CD4-positive, alpha-beta T cell treated with Interleukin-10 for 1 hour (primary cell): ENCODE results near the gene SKIC8.

Experiments
- DNase-seq: peaks from one replicate; pipeline ENCODE4 v3.0.0-alpha.2; 2020

SKIC8 gene

DNA sequence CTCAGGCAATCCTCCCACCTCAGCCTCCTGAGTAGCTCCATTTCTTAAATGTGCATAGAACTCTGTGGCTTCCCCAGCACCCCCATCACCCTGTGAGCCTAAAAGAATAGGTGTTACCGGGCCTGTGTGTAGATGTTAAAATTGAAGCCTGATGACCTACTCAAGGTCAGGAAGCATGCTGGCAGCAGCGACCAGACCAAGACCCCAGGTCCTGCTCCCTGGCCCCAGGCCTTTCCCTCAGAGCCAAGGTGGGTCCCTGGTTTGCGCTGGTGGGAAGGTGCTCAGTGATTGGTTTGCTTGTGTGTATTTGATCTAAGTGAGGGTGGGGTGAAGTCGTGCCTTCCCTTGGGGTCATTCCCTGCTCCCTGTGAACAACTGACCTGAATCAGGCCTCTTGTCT lies 22.4 kb upstream of the SKIC8 start:
- no peak for DNase-seq

GRCh38 chr15:78321041-78321570 lies 21.7 kb upstream of the SKIC8 start:
- no peak for DNase-seq

- no peak for DNase-seq
These were observed 20.8 kb upstream of the SKIC8 start for GRCh38 chr15:78320183-78320582.

DNA sequence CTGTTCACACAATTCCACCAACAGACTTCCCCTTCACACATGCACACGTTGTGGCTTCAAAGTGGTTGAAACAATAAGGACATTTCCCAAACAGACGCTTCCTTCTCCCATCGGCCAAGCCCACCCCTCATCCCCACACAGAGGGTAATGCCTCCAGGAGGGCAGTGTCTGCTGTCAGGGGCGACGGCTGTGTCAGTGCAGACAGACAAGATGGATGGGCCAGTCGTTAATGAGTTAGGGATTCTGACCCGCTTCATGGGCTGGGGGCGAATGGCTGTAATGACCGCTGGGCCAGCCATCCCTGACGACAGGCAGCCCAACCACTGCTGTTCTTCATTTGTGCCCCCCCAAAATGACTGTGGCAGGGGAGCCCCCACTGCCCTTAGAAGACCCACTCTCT lies 20.2 kb upstream of the SKIC8 start:
- DNase-seq, result no peak

- DNase-seq, result no peak
These were observed 17.9 kb upstream of the SKIC8 start for GRCh38 chr15:78317145-78317836.

DNA sequence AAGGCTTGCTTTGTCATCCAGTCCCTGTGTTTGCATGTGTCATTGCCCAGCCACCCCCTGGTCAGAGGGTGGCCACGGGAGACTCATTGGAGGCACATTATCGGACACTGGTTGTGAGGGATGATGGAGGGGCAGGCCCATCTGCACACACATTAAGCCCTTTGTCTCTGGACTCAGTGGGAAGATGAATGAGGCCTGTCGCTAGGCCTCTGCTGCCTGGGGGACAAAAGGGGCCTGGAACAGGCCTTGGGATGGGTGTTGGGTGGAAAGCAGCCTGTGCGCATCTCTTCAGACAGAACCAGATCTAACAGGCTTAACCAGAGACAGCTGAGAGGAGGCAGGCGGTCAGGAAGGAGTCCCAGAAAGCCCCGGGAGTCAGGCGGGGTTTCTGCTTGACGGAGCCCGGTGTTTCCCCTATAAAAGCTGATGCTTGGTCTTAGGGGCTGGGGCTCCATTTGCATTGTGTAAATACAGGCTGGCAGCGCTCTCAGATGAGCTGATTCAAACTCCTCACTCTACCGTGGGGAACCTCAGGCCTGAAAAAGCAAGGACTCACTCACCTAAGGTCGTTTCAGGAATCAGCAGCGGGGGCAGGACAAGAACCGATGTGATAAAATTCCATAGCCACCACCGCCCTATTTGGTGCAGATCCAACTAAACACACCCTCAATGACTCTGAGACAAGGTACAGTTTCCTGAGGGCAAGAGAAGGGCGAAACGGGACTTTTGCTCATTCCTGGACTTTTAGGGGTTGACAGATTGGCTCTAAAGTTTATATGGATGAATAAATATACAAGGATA lies 17.1 kb upstream of the SKIC8 start:
- DNase-seq, result no peak

GRCh38 chr15:78315686-78316282 lies 16.4 kb upstream of the SKIC8 start:
- no peak for DNase-seq

- no peak for DNase-seq
These were observed 14.8 kb upstream of the SKIC8 start for GRCh38 chr15:78314181-78314581.

- no peak for DNase-seq
These were observed 14.0 kb upstream of the SKIC8 start for GRCh38 chr15:78313383-78313782.

GRCh38 chr15:78312957-78313356 lies 13.5 kb upstream of the SKIC8 start:
- no peak for DNase-seq

DNA sequence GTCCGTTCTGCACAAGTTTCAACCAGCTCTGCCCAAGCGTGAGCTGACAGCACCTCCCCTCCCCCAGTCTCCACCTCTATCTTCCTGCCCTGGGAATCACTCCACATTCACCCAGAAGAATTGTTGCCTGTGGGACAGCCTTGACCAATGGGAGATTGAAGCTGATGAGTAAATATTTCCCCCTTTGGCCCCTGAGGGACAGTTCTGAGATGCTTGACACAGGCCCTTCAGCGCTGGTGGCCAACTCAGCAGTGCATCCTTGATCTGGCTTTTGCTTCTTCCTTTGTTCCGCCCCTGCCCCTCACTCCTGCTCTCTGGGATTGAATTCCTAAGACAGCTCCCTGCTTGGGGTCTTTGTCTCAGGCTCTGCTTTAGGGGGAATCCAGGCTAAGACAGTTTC lies 13.1 kb upstream of the SKIC8 start:
- no peak for DNase-seq

- no peak for DNase-seq
These were observed 11.9 kb upstream of the SKIC8 start for GRCh38 chr15:78311292-78311691.

DNA sequence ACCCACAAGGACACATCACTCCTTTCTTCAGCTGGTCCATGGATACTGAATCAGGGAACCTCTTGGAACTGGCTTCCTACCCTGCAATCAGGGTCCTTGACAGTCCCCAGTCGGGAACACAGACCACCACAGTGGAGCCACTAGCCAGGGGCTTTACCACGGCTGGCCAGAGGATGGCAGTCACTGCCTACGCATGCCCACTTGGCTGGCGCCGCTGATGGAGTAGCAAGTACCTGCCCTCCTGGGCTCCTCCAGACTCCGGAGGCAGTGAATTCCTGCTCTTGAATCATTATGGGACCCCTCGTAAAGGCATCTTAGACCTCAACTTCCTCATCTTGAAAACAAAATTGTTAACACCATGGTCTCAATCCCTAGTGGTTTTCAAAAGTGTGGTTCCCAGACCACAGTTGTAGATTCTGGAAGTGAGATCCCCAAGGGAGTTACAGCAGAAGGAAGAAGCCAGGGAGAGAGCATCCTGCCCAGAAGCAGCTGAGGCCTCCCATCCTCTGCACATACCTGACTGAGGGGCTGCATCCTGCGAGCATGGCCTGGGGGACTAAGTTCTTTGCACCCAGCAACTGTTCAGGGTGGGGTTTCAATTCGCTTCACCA lies 9.1 kb upstream of the SKIC8 start:
- DNase-seq, result peak; percentile 34

DNA sequence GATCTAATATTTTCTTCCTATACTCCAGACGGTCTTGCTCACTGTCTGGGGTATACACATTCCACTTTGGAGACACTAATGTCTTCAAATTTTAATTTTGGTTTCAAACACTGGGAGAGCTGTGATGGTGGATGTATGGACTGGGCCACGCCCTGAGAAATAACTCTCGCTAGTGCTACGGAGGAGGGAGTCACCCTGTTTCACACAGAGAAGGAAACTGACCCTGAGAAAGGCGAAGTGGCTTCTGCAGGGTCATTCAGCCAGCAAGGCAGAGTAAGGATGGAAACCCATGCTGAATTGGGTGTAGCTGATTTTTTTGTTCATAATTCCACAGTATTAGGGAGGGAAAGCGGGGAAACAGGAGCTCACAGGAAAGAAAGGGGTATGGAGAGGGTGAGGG lies 8.6 kb upstream of the SKIC8 start:
- no peak for DNase-seq

GRCh38 chr15:78306176-78306774 lies 6.9 kb upstream of the SKIC8 start:
- DNase-seq, result no peak

GRCh38 chr15:78304216-78305066 lies 5.0 kb upstream of the SKIC8 start:
- DNase-seq, result no peak

DNA sequence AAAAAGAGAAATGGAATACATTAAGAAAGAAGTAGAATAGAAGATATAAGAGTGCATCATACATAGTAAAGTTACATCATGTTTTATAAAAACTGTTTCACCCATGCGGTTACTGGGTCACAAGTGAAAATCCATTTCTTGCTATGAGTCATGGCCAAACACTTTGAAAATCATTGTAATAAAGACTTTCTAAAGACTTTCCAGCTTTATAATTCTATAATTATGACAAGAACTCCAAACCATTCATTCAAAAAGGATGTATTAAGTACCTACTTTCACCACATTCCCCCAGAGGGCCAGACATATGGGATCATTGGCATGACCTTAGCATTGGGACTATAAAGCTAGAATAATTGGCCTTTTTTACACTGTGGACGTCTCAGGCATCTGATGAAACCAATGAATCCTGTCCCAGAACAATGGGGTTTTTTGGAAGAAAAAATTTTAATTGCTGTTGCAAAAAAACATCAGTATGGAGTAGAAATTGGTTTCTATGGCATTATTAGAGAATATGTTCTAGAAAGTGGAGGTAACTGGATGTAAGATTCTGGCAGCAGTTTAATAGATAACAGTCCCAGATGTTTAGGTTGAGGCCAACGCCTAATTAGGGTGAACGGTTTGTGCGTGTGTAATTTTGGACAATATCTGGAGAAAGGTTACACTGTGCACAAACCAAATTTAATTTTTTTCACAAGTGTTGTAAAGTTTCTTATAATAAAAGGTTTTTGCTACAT lies 3.3 kb upstream of the SKIC8 start:
- no peak for DNase-seq

GRCh38 chr15:78301828-78302227 lies 2.4 kb upstream of the SKIC8 start:
- DNase-seq, result no peak

GRCh38 chr15:78301326-78301725 lies 1.9 kb upstream of the SKIC8 start:
- DNase-seq, result no peak

DNA sequence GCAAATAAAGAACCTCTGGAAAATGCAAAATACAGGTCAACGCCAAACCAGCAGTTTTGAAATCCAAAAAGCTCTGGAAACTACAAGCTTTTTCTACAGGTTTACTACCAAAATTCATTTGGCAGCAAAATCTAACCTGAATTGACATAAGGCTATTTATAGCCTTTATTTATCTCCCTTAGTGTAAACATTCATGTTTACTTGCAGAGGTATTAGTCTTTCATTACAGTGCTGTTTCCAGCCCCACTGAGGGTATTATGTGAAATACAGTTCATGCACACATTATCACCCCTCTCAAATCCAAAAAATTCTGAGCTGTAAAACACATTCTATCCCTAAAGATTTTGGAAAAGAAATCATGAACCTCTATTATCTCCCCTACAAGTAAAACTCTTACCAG lies 7.2 kb downstream of the SKIC8 start:
- no peak for DNase-seq

DNA sequence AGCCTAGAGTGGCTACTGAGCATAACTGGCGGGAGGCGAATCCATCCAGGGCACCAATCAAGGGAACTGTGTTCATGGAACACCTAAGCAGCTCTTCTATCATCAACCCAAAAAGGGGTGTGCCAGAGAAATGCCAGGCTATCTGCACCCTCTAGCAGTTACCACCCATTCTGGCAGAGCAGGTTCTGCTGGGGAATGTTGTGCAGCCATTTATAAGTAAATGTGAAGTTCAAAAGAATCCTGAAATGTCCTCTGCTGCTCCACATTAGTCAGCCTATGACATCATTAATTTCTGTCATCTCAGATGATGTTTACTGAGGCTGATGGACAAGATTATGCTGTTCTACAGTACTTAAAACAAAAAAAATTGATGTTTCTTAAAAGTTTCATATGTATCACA lies 7.7 kb downstream of the SKIC8 start:
- no peak for DNase-seq
